HUES6 (cell line): ENCODE results near the gene TOLLIP.
"Not testable (repeated sequence)": the region's sequence is repeated elsewhere in the genome, so short reads cannot be mapped to it uniquely, and the experiment has no call there.

ENCODE experiments used
- H3K27ac ChIP-seq: 2 replicates; pipeline ENCODE4 v1.7.0; 2013; ENCODE audit warnings: low read depth, mild to moderate bottlenecking, low read length, inconsistent platforms
- H3K27me3 ChIP-seq: 2 replicates; pipeline ENCODE4 v1.6.1; 2013; ENCODE audit warnings: low read length; ENCODE audit not compliant: control insufficient read depth, insufficient read depth
- H3K36me3 ChIP-seq: 2 replicates; pipeline ENCODE4 v1.6.1; 2013; ENCODE audit warnings: low read length; ENCODE audit not compliant: control insufficient read depth, insufficient read depth
- H3K4me1 ChIP-seq: 2 replicates; pipeline ENCODE4 v1.6.1; 2013; ENCODE audit warnings: low read length; ENCODE audit not compliant: control insufficient read depth, insufficient read depth
- H3K4me3 ChIP-seq: 2 replicates; pipeline ENCODE4 v1.5.1; 2013; ENCODE audit warnings: low read depth, low read length
- H3K9ac ChIP-seq: one replicate; pipeline ENCODE4 v1.6.1; 2013; ENCODE audit warnings: mild to moderate bottlenecking, low read length
- H3K9me3 ChIP-seq: 2 replicates; pipeline ENCODE4 v1.6.1; 2013; ENCODE audit warnings: low read depth, low read length; ENCODE audit not compliant: control insufficient read depth, insufficient read depth

The TOLLIP gene

DNA sequence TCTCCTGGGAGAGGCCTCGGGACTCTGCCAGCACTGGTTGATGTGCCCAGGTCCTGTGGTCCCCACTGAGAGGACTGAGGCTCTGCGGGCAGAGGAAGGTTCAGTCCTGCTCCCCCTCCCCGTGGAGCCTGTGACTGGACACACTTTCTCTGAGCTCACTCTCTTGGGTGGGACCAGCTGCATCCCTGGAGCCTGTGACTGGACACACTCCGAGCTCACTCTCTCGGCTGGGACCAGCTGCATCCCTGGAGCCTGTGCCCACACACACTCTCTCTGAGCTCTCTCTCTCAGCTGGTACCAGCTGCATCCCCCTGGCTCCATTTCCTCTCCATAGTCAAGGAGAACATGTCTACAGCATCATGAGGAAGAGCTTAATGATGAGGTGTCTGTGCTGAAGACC, 39.5 kb downstream of the TOLLIP start:
- no peak overlapping the region for H3K27ac ChIP-seq
- no peak overlapping the region for H3K9ac ChIP-seq
- H3K27me3 ChIP-seq = no peaks in the 10 kb centered on the region
- H3K4me3 ChIP-seq = no peak overlapping the region
- peaks cover 14% of the 10 kb centered on the region for H3K9me3 ChIP-seq
- H3K36me3 ChIP-seq = peaks cover 6% of the 10 kb centered on the region
- H3K4me1 ChIP-seq = peaks cover 11% of the 10 kb centered on the region; the same call in 1 of the 2 replicates

DNA sequence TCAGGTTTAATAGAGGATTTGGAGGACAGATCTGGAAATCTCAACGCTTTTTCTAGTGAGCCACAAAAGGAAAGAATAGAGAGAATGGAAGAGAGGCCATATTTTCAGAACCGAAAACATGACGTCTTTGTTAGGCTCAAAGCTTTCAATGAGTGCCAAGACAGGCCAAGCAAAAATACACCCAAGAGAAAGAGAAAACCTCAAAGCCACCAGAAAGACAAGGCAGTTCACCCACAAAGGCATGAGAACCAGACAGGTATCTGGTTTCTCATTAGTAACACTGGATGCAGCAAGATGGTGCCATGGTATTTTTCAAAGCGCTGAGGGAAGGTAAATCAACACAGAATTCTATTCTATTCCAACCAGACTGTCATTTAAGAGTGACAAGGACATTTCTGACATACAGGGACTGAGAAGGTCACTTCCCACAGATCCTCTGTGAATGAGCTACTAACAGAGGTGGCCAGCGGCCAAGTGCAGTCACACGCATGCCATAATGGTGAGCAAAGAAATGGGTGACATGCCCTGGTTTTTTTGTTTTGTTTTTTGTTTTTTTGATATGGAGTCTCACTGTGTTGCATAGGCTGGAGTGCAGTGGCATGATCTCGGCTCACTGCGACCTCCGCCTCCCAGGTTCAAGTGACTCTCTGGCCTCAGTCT, 41.9 kb downstream of the TOLLIP start:
- Histone ChIP-seq H3K27ac (no peak overlapping the region), H3K4me1 (peaks cover 15% of the 10 kb centered on the region), H3K9ac (no peak overlapping the region), H3K9me3 (peaks cover 20% of the 10 kb centered on the region), H3K36me3 (no peaks in the 10 kb centered on the region), H3K4me3 (no peak overlapping the region), H3K27me3 (no peaks in the 10 kb centered on the region)

DNA sequence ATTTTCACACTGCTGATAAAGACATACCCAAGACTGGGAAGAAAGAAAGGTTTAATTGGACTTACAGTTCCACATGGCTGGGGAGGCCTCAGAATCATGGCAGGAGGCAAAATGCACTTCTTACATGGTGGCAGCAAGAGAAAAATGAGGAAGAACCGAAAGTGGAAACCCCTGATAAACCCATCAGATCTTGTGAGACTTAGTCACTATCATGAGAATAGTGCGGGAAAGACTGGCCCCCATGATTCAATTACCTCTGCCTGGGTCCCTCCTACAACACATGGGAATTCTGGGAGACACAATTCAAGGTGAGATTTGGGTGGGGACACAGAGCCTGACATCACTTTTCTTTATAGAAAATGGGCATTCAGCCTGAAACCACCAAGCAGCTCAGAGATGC, 42.5 kb downstream of the TOLLIP start:
- not testable (repeated sequence) for H3K27ac ChIP-seq, H3K36me3 ChIP-seq, H3K4me3 ChIP-seq, H3K9ac ChIP-seq, H3K27me3 ChIP-seq
- H3K9me3 ChIP-seq = peaks cover 20% of the 10 kb centered on the region
- peaks cover 20% of the 10 kb centered on the region for H3K4me1 ChIP-seq

DNA sequence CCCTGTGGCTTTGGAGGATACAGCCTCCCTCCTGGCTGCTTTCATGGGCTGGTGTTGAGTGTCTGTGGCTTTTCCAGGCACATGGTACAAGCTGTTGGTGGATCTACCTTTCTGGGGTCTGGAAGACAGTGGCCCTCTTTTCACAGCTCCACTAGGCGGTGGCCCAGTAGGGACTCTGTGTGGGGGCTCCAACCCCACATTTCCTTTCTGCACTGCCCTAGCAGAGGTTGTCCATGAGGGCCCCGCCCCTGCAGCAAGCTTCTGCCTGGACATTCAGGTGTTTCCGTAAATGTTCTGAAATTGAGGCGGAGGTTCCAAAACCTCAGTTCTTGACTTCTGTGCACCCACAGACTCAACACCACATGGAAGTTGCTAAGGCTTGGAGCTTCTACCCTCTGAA, 44.0 kb downstream of the TOLLIP start:
- Histone ChIP-seq H3K9me3 (peaks cover 20% of the 10 kb centered on the region), H3K4me1 (peaks cover 13% of the 10 kb centered on the region)
- not testable (repeated sequence) for H3K36me3 ChIP-seq, H3K9ac ChIP-seq, H3K27ac ChIP-seq, H3K27me3 ChIP-seq, H3K4me3 ChIP-seq

DNA sequence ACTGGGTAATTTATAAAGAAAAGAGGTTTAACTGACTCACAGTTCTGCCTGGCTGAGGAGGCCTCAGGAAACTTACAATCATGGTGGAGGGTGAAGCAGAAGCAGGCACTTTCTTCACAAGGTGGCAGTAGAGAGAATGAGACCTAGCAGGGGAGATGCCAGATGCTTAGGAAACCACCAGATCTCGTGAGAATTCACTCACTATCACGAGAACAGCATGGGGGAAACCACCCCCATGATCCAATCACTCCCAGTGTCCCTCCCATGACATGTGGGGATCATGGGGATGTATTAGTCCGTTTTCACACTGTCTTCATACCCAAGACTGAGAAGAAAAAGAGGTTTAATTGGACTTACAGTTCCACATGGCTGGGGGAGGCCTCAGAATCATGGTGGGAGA, 45.0 kb downstream of the TOLLIP start:
- H3K9ac ChIP-seq, H3K27ac ChIP-seq, H3K27me3 ChIP-seq, H3K36me3 ChIP-seq, H3K4me3 ChIP-seq: not testable (repeated sequence)
- peaks cover 20% of the 10 kb centered on the region for H3K9me3 ChIP-seq
- peaks cover 21% of the 10 kb centered on the region for H3K4me1 ChIP-seq

DNA sequence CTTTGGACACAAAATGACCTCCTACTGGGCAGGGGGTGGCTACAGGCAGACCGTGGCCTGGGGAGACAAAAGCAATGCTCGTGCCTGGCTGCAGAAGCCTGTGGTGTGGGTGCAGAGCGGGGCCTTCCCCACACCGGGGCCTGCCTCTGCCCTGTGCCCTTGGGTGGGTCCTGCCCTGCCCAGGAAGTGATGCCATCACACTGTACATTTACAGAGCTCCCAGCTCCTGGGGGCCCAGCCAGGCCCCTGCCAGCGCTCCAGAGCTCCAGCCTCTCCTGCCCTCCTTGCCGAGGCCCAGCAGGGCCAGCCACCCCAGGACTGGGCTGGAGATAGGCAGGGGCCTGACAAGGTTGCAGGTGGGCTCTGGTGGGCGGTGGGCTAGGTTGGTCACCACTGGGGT, 46.4 kb downstream of the TOLLIP start:
- H3K9ac ChIP-seq = no peak overlapping the region
- peaks cover 20% of the 10 kb centered on the region for H3K9me3 ChIP-seq
- no peaks in the 10 kb centered on the region for H3K36me3 ChIP-seq
- H3K4me3 ChIP-seq = peak overlapping the region; percentile 63; the same call in 1 of the 2 replicates
- H3K27me3 ChIP-seq = no peaks in the 10 kb centered on the region
- no peak overlapping the region for H3K27ac ChIP-seq
- H3K4me1 ChIP-seq = peaks cover 22% of the 10 kb centered on the region

DNA sequence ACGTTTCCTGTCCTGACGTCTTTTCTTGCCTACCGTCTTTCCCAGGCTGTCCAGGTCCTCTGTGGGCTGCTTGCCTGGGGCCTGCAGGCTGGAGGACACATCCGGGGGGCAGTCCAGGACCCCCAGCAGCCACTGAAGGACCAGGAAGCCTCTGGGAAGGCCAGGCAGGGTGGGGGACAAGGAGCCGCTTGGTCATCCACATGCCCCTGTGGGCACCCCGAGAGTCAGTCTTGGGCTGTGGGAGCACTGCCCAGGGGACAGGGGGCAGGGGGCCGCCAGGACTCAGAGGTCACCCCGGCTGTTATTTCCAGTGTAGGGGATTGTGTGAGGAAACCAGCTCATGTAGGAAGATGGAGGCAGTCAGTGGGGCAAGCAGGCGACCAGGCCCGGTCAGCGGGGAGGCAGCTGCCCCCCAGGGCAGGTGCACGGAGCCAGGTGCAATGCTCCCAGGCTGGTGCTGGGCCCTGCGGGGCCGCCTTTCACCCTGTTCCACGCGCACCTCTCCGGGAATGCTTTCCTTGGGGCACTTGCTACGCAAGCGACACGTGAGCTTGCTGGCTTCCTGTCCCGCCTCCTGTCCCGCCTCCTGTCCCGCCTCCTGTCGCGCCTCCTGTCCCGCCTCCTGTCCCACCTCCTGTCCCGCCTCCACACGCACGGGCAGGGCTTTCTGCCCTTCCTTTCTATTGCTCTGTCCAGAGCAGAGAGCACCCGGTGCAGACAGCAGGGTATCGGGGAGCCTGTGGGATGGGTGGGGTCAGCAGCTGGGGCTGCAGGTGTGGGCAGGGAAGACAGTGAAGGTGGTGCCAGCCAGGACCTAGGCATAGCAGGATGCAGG, 47.0 kb downstream of the TOLLIP start:
- H3K27ac ChIP-seq = peak overlapping the region; percentile 64
- peak overlapping the region; percentile 65 for H3K9ac ChIP-seq
- peaks cover 22% of the 10 kb centered on the region for H3K4me1 ChIP-seq
- H3K36me3 ChIP-seq = no peaks in the 10 kb centered on the region
- H3K4me3 ChIP-seq = peak overlapping the region; percentile 63
- H3K27me3 ChIP-seq = no peaks in the 10 kb centered on the region
- peaks cover 20% of the 10 kb centered on the region for H3K9me3 ChIP-seq

DNA sequence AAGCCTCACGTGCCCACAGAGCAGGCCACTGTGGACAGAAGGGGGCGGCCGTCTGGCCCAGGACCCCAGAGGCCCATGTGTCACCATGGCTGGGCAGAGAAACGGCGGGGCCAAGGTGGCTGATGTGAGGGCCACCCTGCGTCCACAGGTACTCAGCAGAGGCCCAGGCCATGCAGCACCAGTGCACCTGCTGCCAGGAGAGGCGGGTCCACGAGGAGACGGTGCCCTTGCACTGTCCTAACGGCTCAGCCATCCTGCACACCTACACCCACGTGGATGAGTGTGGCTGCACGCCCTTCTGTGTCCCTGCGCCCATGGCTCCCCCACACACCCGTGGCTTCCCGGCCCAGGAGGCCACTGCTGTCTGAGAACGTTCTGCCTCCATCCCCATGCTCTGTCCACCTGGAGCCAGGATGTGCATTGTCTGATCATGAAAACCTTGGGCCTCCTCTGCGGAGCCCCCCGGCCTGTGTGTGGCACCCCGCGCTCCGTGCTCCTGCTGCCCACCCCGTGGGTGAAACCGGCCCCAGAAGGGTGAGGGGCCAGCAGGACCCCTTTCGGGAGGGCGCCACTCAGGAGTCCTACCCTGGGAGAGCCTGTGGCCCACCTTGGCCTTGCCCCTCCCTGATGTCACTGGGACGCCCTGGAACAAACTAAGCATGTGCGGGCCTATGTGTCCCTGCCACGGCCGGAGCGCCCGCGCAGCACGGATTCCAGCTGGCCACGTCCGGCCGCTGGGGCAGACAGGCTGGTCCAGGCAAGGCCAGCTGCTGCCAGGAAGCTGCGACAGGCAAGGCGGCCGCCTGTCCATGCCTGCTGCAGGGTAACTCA, 48.0 kb downstream of the TOLLIP start:
- Histone ChIP-seq H3K36me3 (no peaks in the 10 kb centered on the region), H3K27ac (no peak overlapping the region), H3K4me3 (no peak overlapping the region), H3K4me1 (peaks cover 22% of the 10 kb centered on the region), H3K9ac (no peak overlapping the region), H3K27me3 (no peaks in the 10 kb centered on the region), H3K9me3 (peaks cover 16% of the 10 kb centered on the region)

DNA sequence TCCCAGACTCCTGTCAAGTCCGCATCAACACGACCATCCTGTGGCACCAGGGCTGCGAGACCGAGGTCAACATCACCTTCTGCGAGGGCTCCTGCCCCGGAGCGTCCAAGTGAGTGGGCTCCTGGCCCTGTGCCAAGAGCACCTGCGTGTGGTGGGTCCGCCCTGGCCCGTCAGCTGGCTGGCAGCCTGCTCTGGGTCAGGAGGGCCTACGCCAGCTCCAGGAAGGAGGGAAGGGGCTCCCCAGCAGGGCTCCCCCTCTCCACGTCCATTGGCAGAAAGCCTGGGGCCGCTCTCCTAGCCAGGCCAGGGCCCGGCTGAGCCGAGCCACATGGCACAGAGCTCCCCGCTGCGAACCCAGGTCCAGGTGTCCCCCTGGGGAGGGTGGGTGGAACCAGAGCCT, 48.8 kb downstream of the TOLLIP start:
- Histone ChIP-seq H3K9ac (no peak overlapping the region), H3K9me3 (peaks cover 12% of the 10 kb centered on the region), H3K36me3 (no peaks in the 10 kb centered on the region), H3K4me1 (peaks cover 22% of the 10 kb centered on the region), H3K27ac (no peak overlapping the region), H3K27me3 (no peaks in the 10 kb centered on the region), H3K4me3 (no peak overlapping the region)

DNA sequence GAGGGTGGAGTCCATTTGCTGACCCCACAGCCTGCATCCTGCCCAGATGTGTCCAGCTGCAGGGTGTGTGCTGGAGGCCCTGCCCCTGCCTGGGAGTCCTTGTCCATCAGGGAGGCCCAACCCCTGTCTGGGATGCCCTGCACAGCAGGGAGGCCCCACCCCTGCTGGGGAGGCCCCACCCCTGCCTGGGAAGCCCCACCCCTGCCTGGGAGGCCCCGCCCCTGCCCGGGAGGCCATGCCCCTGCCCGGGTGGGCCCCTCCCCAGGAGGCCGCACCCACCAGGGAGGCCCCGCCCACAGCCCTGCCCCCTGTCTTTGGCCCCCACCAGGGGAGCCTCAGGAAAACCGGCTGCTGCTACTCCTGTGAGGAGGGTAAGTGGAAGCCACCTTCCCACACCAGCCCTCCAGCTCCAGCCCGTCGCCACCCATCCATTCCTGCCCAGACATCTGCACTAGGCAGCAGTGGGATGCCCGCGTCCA, 49.4 kb downstream of the TOLLIP start:
- H3K27me3 ChIP-seq = no peaks in the 10 kb centered on the region
- no peaks in the 10 kb centered on the region for H3K36me3 ChIP-seq
- peaks cover 7% of the 10 kb centered on the region; the same call in 1 of the 2 replicates for H3K9me3 ChIP-seq
- no peak overlapping the region for H3K9ac ChIP-seq
- H3K27ac ChIP-seq = no peak overlapping the region
- H3K4me3 ChIP-seq = no peak overlapping the region
- peaks cover 22% of the 10 kb centered on the region for H3K4me1 ChIP-seq
